Islet of Langerhans (tissue), 1 donor: ENCODE measurements around the gene ARHGAP26.

Experiments used
- FAIRE-seq: peaks from one replicate; lab custom pipeline; 2011; peaks lifted over from hg19 to GRCh38; lab: Jason Lieb, UNC

Gene ARHGAP26

GRCh38 chr5:143019157-143019556 lies 249.0 kb downstream of the ARHGAP26 start:
- no peak for FAIRE-seq

- FAIRE-seq, result no peak
These were observed 249.7 kb downstream of the ARHGAP26 start for GRCh38 chr5:143019614-143020515.

- FAIRE-seq, result no peak
These were observed 251.4 kb downstream of the ARHGAP26 start for GRCh38 chr5:143021595-143021994.

GRCh38 chr5:143023411-143024096 lies 253.4 kb downstream of the ARHGAP26 start:
- FAIRE-seq, result no peak

- no peak for FAIRE-seq
These were observed 254.2 kb downstream of the ARHGAP26 start for GRCh38 chr5:143024228-143024920.

- FAIRE-seq, result no peak
These were observed 255.2 kb downstream of the ARHGAP26 start for GRCh38 chr5:143025376-143025775.

- FAIRE-seq, result no peak
These were observed 255.8 kb downstream of the ARHGAP26 start for GRCh38 chr5:143025971-143026370.

- no peak for FAIRE-seq
These were observed 256.2 kb downstream of the ARHGAP26 start for GRCh38 chr5:143026380-143026779.

- FAIRE-seq, result no peak
These were observed 259.1 kb downstream of the ARHGAP26 start for GRCh38 chr5:143029293-143029692.

- no peak for FAIRE-seq
These were observed 260.2 kb downstream of the ARHGAP26 start for GRCh38 chr5:143030349-143030748.

- FAIRE-seq, result no peak
These were observed 261.8 kb downstream of the ARHGAP26 start for GRCh38 chr5:143031781-143032580.

GRCh38 chr5:143032581-143032836 lies 262.3 kb downstream of the ARHGAP26 start:
- no peak for FAIRE-seq

GRCh38 chr5:143033535-143034250 lies 263.5 kb downstream of the ARHGAP26 start:
- no peak for FAIRE-seq

- no peak for FAIRE-seq
These were observed 266.2 kb downstream of the ARHGAP26 start for GRCh38 chr5:143036146-143036927.

- peak; percentile 41 for FAIRE-seq
These were observed 266.9 kb downstream of the ARHGAP26 start for GRCh38 chr5:143037071-143037470.

- FAIRE-seq, result no peak
These were observed 267.5 kb downstream of the ARHGAP26 start for GRCh38 chr5:143037708-143038107.

GRCh38 chr5:143040622-143041021 lies 270.4 kb downstream of the ARHGAP26 start:
- no peak for FAIRE-seq

GRCh38 chr5:143041461-143041860 lies 271.3 kb downstream of the ARHGAP26 start:
- peak; percentile 51 for FAIRE-seq

GRCh38 chr5:143041972-143042770 lies 272.0 kb downstream of the ARHGAP26 start:
- no peak for FAIRE-seq

- no peak for FAIRE-seq
These were observed 274.1 kb downstream of the ARHGAP26 start for GRCh38 chr5:143044265-143044664.
